GM23338 (cell line): ENCODE results near the gene MAP4K5. TPM values are rescaled to one million over a fixed set of nuclear protein-coding genes. Genes with fewer than 3 reads are reported as not detected.

ENCODE experiments used
- ATAC-seq: fragments of 200-7000 bp; cut with Tn5 transposase; 3 replicates; pipeline ENCODE4 v1.9.1; 2020
- DNase-seq: peaks from one replicate; pipeline ENCODE4 v3.0.0-alpha.2; 2015; ENCODE audit warnings: low spot score
- H2AFZ ChIP-seq: fragments of 200-600 bp; sonication (generic); 2 replicates; pipeline ENCODE4 v1.8.0; 2016; ENCODE audit warnings: antibody characterized with exemption, mild to moderate bottlenecking, moderate library complexity
- H3F3A ChIP-seq: fragments of 200-600 bp; sonication (generic); replicated peaks from 2 replicates; pipeline ENCODE4 v1.8.0; 2017; ENCODE audit warnings: antibody characterized with exemption, mixed run types, low read depth
- H3K27ac ChIP-seq: fragments of 200-600 bp; sonication (generic); 2 replicates; pipeline ENCODE4 v1.6.1; 2016; ENCODE audit warnings: low read depth
- H3K27me3 ChIP-seq: fragments of 200-600 bp; sonication (generic); 2 replicates; pipeline ENCODE4 v1.8.0; 2016; ENCODE audit warnings: mild to moderate bottlenecking, mixed run types, moderate library complexity; ENCODE audit not compliant: insufficient read depth
- H3K36me3 ChIP-seq: fragments of 200-600 bp; sonication (generic); 2 replicates; pipeline ENCODE4 v1.8.0; 2016; ENCODE audit warnings: mild to moderate bottlenecking; ENCODE audit not compliant: insufficient read depth
- H3K4me1 ChIP-seq: fragments of 200-600 bp; sonication (generic); 2 replicates; pipeline ENCODE4 v1.8.0; 2016; ENCODE audit warnings: mild to moderate bottlenecking, moderate library complexity; ENCODE audit not compliant: insufficient read depth
- H3K4me2 ChIP-seq: fragments of 200-600 bp; sonication (generic); 2 replicates; pipeline ENCODE4 v1.7.1; 2017; ENCODE audit warnings: mixed run types
- H3K4me3 ChIP-seq: fragments of 200-600 bp; sonication (generic); 2 replicates; pipeline ENCODE4 v1.6.1; 2016; ENCODE audit warnings: mixed run types
- H3K79me2 ChIP-seq: fragments of 200-600 bp; sonication (generic); replicated peaks from 2 replicates; pipeline ENCODE4 v1.8.0; 2017; ENCODE audit warnings: mild to moderate bottlenecking; ENCODE audit not compliant: insufficient read depth
- H3K9me2 ChIP-seq: fragments of 200-600 bp; sonication (generic); 2 replicates; pipeline ENCODE4 v1.8.0; 2017; ENCODE audit not compliant: insufficient read depth
- H4K20me1 ChIP-seq: fragments of 200-600 bp; sonication (generic); replicated peaks from 2 replicates; pipeline ENCODE4 v1.8.0; 2017; ENCODE audit warnings: mild to moderate bottlenecking; ENCODE audit not compliant: insufficient read depth
- H3K27ac Mint-ChIP-seq: 2 replicates; pipeline ENCODE4 v1.8.0; 2020; ENCODE audit warnings: inconsistent platforms, mild to moderate bottlenecking, moderate library complexity, mixed read lengths
- H3K27me3 Mint-ChIP-seq: 3 replicates; pipeline ENCODE4 v1.8.0; 2022; ENCODE audit warnings: low read depth, mild to moderate bottlenecking, moderate library complexity, mixed read lengths, inconsistent platforms; ENCODE audit not compliant: insufficient read depth, poor library complexity
- H3K36me3 Mint-ChIP-seq: 3 replicates; pipeline ENCODE4 v1.8.0; 2021; ENCODE audit warnings: low read depth, mild to moderate bottlenecking, inconsistent platforms, moderate library complexity, mixed read lengths
- H3K4me1 Mint-ChIP-seq: 3 replicates; pipeline ENCODE4 v1.8.0; 2020; ENCODE audit warnings: mild to moderate bottlenecking, inconsistent platforms, mixed read lengths
- H3K4me3 Mint-ChIP-seq: 3 replicates; pipeline ENCODE4 v1.8.0; 2021; ENCODE audit warnings: moderate library complexity, mild to moderate bottlenecking, inconsistent platforms, mixed read lengths
- H3K9me3 Mint-ChIP-seq: 3 replicates; pipeline ENCODE4 v1.8.0; 2020; ENCODE audit warnings: moderate library complexity, mild to moderate bottlenecking, inconsistent platforms, mixed read lengths
- CREB1 ChIP-seq: fragments of 250-450 bp; sonication (Bioruptor Pico); IDR thresholded peaks from 2 replicates; pipeline ENCODE4 v1.5.0; 2020; ENCODE audit warnings: low read depth, mild to moderate bottlenecking, moderate library complexity
- EZH2 ChIP-seq: fragments of 200-600 bp; sonication (generic); IDR thresholded peaks from one replicate; pipeline ENCODE4 v1.8.0; 2017; ENCODE audit warnings: antibody characterized with exemption, mild to moderate bottlenecking, low read depth; ENCODE audit not compliant: unreplicated experiment
- EZH2phosphoT487 ChIP-seq: fragments of 200-600 bp; sonication (generic); IDR thresholded peaks from one replicate; pipeline ENCODE4 v1.8.1; 2018; ENCODE audit warnings: antibody characterized with exemption; ENCODE audit not compliant: unreplicated experiment
- JUNB ChIP-seq: IDR thresholded peaks from one replicate; pipeline ENCODE4 v1.6.1; 2016; ENCODE audit warnings: antibody characterized with exemption; ENCODE audit not compliant: unreplicated experiment
- NANOG ChIP-seq: IDR thresholded peaks from 2 replicates; pipeline ENCODE4 v1.6.1; 2016; ENCODE audit warnings: antibody characterized with exemption, borderline replicate concordance
- POLR2AphosphoS5 ChIP-seq: IDR thresholded peaks from 2 replicates; pipeline ENCODE4 v1.6.1; 2016; ENCODE audit warnings: antibody characterized with exemption, low read depth
- STAT1 ChIP-seq: IDR thresholded peaks from one replicate; pipeline ENCODE4 v1.6.1; 2016; ENCODE audit warnings: antibody characterized with exemption; ENCODE audit not compliant: unreplicated experiment
- ZNF114 ChIP-seq: fragments of 250-450 bp; sonication (Bioruptor Pico); IDR thresholded peaks from 2 replicates; pipeline ENCODE4 v1.5.0; 2020; ENCODE audit warnings: mild to moderate bottlenecking, moderate library complexity
- ZNF331 ChIP-seq: fragments of 250-450 bp; sonication (Bioruptor Pico); IDR thresholded peaks from 2 replicates; pipeline ENCODE4 v1.5.0; 2020; ENCODE audit warnings: low read depth, mild to moderate bottlenecking, moderate library complexity
- polyA plus RNA-seq: library from polyadenylated mRNA; unstranded; fragments of >200 nt; fragmentation: Nextera tagmentation; extraction: Ambion mirVana; gene quantifications from 2 replicates; pipeline ENCODE4 v1.2.1, GENCODE V29; 2016
- total RNA-seq: library from RNA; depleted of rRNA; stranded (reverse); fragments of >200 nt; shearing (Covaris generic); gene quantifications from 2 replicates; pipeline ENCODE4 v1.2.3, GENCODE V29; 2014
- TF ChIP-seq, protein P1 (sequence below), 2 experiments: fragments of 200-600 bp in 1 of 2; sonication (generic) in 1 of 2; conservative IDR thresholded peaks; 2 replicates each; pipeline versions ENCODE4 v1.5.1 to v1.6.1; 2016 to 2017; ENCODE audit warnings: antibody characterized with exemption in 2 of 2, low read depth in 2 of 2, mild to moderate bottlenecking in 2 of 2, moderate library complexity in 1 of 2
- TF ChIP-seq, protein P2 (sequence below): IDR thresholded peaks from 2 replicates; pipeline ENCODE4 v1.6.1; 2016; ENCODE audit warnings: antibody characterized with exemption
- TF ChIP-seq, protein P3 (sequence below): fragments of 250-450 bp; sonication (Bioruptor Pico); IDR thresholded peaks from 2 replicates; pipeline ENCODE4 v1.5.0; 2020; ENCODE audit warnings: mild to moderate bottlenecking, moderate library complexity
- TF ChIP-seq, protein P4 (sequence below): IDR thresholded peaks from one replicate; pipeline ENCODE4 v1.6.1; 2018; ENCODE audit warnings: antibody characterized with exemption; ENCODE audit not compliant: unreplicated experiment

The MAP4K5 gene
- total and polyA plus RNA-seq, 2 experiments from 2014 or later = 71.4 to 74.6 TPM

DNA sequence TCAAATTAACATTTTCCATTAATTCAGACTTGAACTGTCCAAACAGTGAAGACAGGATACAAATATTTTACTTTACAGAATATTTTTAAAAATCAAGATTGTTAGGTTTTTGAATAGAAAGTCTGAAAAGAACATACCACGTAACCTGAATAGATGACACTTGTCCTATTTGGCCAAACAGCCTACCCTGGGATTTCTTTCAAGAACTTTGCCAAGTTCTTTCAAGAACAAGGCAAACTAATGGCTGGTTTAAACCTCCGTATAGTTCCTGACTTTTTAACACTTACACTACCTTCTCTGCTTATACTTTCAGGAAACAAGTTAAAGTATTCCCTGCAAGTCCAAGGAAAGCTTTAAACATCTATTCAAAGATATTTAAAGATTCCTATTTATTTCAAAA is 35.0 kb downstream of the MAP4K5 start:
- H3K9me2 ChIP-seq = no peaks in the 10 kb centered on the region
- H3K4me1 ChIP-seq = no peaks in the 10 kb centered on the region
- H4K20me1 ChIP-seq = no peaks in the 10 kb centered on the region; the same call in 1 of the 2 replicates
- H3K4me2 ChIP-seq = no peak overlapping the region
- no peaks in the 10 kb centered on the region for H3F3A ChIP-seq
- H3K79me2 ChIP-seq = peaks cover 29% of the 10 kb centered on the region
- Mint-ChIP-seq H3K9me3 (no peaks in the 10 kb centered on the region), H3K36me3 (no peaks in the 10 kb centered on the region), H3K27ac (no peak overlapping the region), H3K27me3 (peaks cover 3% of the 10 kb centered on the region), H3K4me1 (no peaks in the 10 kb centered on the region), H3K4me3 (no peak overlapping the region)
- DNase-seq = no peak
- H3K36me3 ChIP-seq = 0 out of 2 replicates have a peak, but pooled peaks cover 4% of the 10 kb centered on the region
- TF ChIP-seq EZH2 = no peak
- TF ChIP-seq, protein P1, sequence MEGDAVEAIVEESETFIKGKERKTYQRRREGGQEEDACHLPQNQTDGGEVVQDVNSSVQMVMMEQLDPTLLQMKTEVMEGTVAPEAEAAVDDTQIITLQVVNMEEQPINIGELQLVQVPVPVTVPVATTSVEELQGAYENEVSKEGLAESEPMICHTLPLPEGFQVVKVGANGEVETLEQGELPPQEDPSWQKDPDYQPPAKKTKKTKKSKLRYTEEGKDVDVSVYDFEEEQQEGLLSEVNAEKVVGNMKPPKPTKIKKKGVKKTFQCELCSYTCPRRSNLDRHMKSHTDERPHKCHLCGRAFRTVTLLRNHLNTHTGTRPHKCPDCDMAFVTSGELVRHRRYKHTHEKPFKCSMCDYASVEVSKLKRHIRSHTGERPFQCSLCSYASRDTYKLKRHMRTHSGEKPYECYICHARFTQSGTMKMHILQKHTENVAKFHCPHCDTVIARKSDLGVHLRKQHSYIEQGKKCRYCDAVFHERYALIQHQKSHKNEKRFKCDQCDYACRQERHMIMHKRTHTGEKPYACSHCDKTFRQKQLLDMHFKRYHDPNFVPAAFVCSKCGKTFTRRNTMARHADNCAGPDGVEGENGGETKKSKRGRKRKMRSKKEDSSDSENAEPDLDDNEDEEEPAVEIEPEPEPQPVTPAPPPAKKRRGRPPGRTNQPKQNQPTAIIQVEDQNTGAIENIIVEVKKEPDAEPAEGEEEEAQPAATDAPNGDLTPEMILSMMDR (conservative IDR thresholded peaks at IDR 0.05; ENCODE audit: low read depth in 2 of 2) = no peak
- TF ChIP-seq, protein P2, sequence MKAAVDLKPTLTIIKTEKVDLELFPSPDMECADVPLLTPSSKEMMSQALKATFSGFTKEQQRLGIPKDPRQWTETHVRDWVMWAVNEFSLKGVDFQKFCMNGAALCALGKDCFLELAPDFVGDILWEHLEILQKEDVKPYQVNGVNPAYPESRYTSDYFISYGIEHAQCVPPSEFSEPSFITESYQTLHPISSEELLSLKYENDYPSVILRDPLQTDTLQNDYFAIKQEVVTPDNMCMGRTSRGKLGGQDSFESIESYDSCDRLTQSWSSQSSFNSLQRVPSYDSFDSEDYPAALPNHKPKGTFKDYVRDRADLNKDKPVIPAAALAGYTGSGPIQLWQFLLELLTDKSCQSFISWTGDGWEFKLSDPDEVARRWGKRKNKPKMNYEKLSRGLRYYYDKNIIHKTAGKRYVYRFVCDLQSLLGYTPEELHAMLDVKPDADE = no peak
- TF ChIP-seq, protein P3, sequence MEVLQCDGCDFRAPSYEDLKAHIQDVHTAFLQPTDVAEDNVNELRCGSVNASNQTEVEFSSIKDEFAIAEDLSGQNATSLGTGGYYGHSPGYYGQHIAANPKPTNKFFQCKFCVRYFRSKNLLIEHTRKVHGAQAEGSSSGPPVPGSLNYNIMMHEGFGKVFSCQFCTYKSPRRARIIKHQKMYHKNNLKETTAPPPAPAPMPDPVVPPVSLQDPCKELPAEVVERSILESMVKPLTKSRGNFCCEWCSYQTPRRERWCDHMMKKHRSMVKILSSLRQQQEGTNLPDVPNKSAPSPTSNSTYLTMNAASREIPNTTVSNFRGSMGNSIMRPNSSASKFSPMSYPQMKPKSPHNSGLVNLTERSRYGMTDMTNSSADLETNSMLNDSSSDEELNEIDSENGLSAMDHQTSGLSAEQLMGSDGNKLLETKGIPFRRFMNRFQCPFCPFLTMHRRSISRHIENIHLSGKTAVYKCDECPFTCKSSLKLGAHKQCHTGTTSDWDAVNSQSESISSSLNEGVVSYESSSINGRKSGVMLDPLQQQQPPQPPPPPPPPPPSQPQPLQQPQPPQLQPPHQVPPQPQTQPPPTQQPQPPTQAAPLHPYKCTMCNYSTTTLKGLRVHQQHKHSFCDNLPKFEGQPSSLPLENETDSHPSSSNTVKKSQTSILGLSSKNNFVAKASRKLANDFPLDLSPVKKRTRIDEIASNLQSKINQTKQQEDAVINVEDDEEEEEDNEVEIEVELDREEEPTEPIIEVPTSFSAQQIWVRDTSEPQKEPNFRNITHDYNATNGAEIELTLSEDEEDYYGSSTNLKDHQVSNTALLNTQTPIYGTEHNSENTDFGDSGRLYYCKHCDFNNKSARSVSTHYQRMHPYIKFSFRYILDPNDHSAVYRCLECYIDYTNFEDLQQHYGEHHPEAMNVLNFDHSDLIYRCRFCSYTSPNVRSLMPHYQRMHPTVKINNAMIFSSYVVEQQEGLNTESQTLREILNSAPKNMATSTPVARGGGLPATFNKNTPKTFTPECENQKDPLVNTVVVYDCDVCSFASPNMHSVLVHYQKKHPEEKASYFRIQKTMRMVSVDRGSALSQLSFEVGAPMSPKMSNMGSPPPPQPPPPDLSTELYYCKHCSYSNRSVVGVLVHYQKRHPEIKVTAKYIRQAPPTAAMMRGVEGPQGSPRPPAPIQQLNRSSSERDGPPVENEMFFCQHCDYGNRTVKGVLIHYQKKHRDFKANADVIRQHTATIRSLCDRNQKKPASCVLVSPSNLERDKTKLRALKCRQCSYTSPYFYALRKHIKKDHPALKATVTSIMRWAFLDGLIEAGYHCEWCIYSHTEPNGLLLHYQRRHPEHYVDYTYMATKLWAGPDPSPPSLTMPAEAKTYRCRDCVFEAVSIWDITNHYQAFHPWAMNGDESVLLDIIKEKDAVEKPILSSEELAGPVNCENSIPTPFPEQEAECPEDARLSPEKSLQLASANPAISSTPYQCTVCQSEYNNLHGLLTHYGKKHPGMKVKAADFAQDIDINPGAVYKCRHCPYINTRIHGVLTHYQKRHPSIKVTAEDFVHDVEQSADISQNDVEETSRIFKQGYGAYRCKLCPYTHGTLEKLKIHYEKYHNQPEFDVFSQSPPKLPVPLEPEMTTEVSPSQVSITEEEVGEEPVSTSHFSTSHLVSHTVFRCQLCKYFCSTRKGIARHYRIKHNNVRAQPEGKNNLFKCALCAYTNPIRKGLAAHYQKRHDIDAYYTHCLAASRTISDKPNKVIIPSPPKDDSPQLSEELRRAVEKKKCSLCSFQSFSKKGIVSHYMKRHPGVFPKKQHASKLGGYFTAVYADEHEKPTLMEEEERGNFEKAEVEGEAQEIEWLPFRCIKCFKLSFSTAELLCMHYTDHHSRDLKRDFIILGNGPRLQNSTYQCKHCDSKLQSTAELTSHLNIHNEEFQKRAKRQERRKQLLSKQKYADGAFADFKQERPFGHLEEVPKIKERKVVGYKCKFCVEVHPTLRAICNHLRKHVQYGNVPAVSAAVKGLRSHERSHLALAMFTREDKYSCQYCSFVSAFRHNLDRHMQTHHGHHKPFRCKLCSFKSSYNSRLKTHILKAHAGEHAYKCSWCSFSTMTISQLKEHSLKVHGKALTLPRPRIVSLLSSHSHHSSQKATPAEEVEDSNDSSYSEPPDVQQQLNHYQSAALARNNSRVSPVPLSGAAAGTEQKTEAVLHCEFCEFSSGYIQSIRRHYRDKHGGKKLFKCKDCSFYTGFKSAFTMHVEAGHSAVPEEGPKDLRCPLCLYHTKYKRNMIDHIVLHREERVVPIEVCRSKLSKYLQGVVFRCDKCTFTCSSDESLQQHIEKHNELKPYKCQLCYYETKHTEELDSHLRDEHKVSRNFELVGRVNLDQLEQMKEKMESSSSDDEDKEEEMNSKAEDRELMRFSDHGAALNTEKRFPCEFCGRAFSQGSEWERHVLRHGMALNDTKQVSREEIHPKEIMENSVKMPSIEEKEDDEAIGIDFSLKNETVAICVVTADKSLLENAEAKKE (CRISPR knock-in tag) = no peak
- TF ChIP-seq JUNB = no peak
- TF ChIP-seq CREB1 (CRISPR knock-in tag) = no peak
- TF ChIP-seq POLR2AphosphoS5 = no peak
- no peak for TF ChIP-seq ZNF331 (CRISPR knock-in tag)
- no peak for TF ChIP-seq EZH2phosphoT487
- no peak for TF ChIP-seq ZNF114 (CRISPR knock-in tag)
- TF ChIP-seq, protein P4, sequence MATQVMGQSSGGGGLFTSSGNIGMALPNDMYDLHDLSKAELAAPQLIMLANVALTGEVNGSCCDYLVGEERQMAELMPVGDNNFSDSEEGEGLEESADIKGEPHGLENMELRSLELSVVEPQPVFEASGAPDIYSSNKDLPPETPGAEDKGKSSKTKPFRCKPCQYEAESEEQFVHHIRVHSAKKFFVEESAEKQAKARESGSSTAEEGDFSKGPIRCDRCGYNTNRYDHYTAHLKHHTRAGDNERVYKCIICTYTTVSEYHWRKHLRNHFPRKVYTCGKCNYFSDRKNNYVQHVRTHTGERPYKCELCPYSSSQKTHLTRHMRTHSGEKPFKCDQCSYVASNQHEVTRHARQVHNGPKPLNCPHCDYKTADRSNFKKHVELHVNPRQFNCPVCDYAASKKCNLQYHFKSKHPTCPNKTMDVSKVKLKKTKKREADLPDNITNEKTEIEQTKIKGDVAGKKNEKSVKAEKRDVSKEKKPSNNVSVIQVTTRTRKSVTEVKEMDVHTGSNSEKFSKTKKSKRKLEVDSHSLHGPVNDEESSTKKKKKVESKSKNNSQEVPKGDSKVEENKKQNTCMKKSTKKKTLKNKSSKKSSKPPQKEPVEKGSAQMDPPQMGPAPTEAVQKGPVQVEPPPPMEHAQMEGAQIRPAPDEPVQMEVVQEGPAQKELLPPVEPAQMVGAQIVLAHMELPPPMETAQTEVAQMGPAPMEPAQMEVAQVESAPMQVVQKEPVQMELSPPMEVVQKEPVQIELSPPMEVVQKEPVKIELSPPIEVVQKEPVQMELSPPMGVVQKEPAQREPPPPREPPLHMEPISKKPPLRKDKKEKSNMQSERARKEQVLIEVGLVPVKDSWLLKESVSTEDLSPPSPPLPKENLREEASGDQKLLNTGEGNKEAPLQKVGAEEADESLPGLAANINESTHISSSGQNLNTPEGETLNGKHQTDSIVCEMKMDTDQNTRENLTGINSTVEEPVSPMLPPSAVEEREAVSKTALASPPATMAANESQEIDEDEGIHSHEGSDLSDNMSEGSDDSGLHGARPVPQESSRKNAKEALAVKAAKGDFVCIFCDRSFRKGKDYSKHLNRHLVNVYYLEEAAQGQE = no peak
- TF ChIP-seq STAT1 = no peak
- TF ChIP-seq NANOG = no peak
- no peak overlapping the region for H2AFZ ChIP-seq
- H3K27ac ChIP-seq = no peak overlapping the region
- no peaks in the 10 kb centered on the region for H3K27me3 ChIP-seq
- no peak overlapping the region for H3K4me3 ChIP-seq
- no peak for ATAC-seq
